ENCODE measurements around the gene ZNF70.

GRCh38 chr22:23796461-23796860 lies 45.5 kb upstream of the ZNF70 start:
- TF ChIP-seq CTCF (IDR thresholded peaks at IDR 0.05) (no peak), ZFX (IDR thresholded peaks at IDR 0.05; ENCODE audit: borderline replicate concordance) (no peak)

All from 22Rv1 (cell line).